Fibroblast of peridontal ligament (primary cell): Measurements from ENCODE around the gene RIPK4.
A peak's percentile ranks its signal among the peaks of the same experiment; 100 is the strongest.
"Not testable (repeated sequence)": the region's sequence is repeated elsewhere in the genome, so short reads cannot be mapped to it uniquely, and the experiment has no call there.

Experiments
- DNase-seq: peaks from one replicate; pipeline ENCODE4 v3.0.0-alpha.2; 2010; ENCODE audit errors: extremely low read depth

Gene RIPK4

GRCh38 chr21:41795726-41796125 is 28.9 kb upstream of the RIPK4 start:
- DNase-seq, result no peak

GRCh38 chr21:41794600-41794999 is 27.7 kb upstream of the RIPK4 start:
- no peak for DNase-seq

- no peak for DNase-seq
These were observed 25.9 kb upstream of the RIPK4 start for GRCh38 chr21:41792711-41793110.

GRCh38 chr21:41786509-41786987 is 19.7 kb upstream of the RIPK4 start:
- no peak for DNase-seq

GRCh38 chr21:41785262-41785661 is 18.4 kb upstream of the RIPK4 start:
- DNase-seq, result not testable (repeated sequence)

- no peak for DNase-seq
These were observed 17.7 kb upstream of the RIPK4 start for GRCh38 chr21:41784456-41785102.

GRCh38 chr21:41783476-41784180 is 16.8 kb upstream of the RIPK4 start:
- DNase-seq, result no peak

GRCh38 chr21:41781050-41781410 is 14.2 kb upstream of the RIPK4 start:
- DNase-seq, result no peak

GRCh38 chr21:41780337-41781049 is 13.6 kb upstream of the RIPK4 start:
- no peak for DNase-seq

- no peak for DNase-seq
These were observed 12.8 kb upstream of the RIPK4 start for GRCh38 chr21:41779659-41780058.

GRCh38 chr21:41778930-41779600 is 12.2 kb upstream of the RIPK4 start:
- no peak for DNase-seq

- peak; percentile 92 for DNase-seq
These were observed 11.3 kb upstream of the RIPK4 start for GRCh38 chr21:41777951-41778815.

- no peak for DNase-seq
These were observed 9.9 kb upstream of the RIPK4 start for GRCh38 chr21:41776778-41777177.

GRCh38 chr21:41775149-41775472 is 8.3 kb upstream of the RIPK4 start:
- DNase-seq, result no peak

- DNase-seq, result no peak
These were observed 7.8 kb upstream of the RIPK4 start for GRCh38 chr21:41774467-41775148.

GRCh38 chr21:41772351-41773080 is 5.7 kb upstream of the RIPK4 start:
- DNase-seq, result no peak

GRCh38 chr21:41771625-41771945 is 4.7 kb upstream of the RIPK4 start:
- no peak for DNase-seq

- DNase-seq, result no peak
These were observed 4.2 kb upstream of the RIPK4 start for GRCh38 chr21:41770901-41771624.

- DNase-seq, result no peak
These were observed 3.1 kb upstream of the RIPK4 start for GRCh38 chr21:41769933-41770332.

GRCh38 chr21:41769521-41769920 is 2.7 kb upstream of the RIPK4 start:
- DNase-seq, result no peak
